NOMO-1 treated with DMSO at 0.1 percent for 48 hours (cell line): ENCODE data around the gene RAN.
A peak's percentile ranks its signal among the peaks of the same experiment; 100 is the strongest.
"Not testable (repeated sequence)": the region's sequence is repeated elsewhere in the genome, so short reads cannot be mapped to it uniquely, and the experiment has no call there.

Experiments
- DNase-seq: peaks from one replicate; lab custom pipeline; 2025; ENCODE audit not compliant: unreplicated experiment; lab: John Stamatoyannopoulos, UW

The RAN gene

DNA sequence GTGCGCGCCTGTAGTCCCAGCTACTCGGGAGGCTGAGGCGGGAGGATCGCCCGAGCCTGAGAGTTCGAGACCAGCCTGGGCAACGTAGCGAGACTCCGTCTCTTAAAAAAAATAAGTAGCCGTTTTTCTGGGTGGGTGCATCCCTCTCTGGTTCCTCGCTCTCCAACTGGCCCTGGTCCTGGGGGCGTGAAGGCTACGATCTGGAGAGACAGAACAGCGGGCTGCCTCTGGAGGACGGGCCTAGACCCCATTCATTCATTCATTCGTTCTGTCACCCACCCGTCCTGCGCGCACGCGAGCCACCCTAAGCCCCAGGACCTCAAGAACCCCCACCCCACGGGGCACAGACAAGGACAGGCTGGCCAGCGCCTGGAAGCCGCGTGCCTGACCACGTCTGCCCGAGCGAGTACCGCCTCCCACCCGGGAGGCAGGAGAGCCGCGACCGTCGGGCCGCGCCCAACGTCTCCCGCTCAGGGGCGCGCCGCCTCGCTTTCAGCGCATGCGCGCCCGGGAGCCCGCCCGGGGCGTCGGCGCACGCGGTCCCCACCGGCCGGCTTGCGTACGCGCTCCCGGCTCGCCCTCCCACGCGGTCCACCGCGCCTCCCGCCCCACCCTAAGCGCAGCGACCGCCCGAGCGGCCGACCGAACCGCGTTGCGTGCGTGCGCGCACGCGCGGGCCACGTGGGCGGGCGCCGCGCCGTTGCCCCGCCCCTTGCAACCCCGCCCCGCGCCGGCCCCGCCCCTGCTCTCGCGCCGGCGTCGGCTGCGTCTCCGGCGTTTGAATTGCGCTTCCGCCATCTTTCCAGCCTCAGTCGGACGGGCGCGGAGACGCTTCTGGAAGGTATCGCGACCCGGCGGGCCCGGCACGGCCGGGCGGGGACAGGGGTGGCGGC lies at the start of gene RAN:
Gene RAN, plus strand, starts transcription at position 781 of the 893 bp plus-strand sequence. CDS start 528 bp downstream, outside the sequence.
- peak; percentile 84 for DNase-seq

DNA sequence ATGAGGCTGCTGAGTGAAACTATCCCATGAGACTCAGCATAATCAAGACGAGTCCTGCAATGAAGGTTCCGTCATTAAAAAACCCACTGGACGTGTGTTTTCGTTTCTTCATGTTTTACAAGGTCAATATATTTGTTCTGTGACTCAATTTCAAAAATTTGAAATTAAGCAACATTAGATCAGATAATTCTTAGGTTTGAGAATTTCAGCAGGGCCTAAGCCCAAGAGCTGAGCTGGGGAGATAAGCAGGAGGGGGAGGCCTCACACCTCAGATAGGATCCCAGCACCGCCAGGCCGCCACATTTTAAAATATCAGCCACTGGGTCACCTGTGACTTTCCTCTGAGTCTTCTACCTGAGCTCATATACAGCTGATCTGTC lies 46.1 kb upstream of the RAN start:
- no peak for DNase-seq

DNA sequence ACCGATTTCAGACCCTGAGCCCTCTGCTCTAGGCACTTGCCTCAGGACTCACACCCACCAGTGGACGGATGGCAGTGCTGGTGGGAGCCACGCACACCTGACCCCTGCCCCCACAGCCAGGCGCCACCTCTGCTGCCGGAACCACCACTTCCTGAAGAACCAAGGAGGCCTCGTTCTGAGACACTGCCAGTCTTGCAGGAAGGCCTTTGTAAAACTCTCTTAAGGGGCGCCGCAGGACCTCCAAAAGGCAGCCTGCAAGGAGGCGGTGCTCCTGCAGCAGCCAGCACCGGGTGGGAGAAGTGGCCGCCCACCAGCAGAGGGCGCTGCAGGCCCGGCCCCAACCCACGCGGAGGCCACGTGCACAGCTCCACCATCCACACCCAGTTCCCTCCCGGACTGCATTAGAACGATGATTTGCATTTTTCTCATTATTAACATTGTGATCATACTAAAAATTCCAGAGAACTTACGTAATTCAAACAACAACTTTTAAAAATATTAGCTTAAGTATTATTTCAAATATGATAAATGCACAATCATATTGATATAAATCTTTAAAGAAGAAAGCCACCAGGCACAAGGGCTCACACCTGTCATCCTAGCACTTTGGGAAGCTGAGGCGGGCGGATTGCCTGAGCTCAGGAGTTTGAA lies 45.6 kb upstream of the RAN start:
- peak; percentile 5 for DNase-seq

DNA sequence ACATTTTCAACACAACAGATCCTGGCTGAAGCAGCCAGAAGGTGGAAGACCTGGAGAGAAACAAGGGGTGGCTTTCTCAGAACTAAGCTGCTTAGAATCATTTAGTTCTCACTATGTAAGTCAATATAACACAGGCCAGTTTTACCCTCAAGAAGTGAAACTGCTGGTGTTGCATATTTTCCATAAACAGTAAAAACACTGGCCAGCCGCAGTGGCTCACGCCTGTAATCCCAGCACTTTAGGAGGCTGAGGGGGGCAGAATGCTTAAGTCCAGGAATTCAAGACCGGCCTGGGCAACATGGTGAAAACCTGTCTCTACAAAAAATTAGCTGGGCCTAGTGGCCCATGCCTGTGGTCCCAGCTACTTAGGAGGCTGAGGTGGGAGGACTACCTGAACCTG lies 44.4 kb upstream of the RAN start:
- no peak for DNase-seq

DNA sequence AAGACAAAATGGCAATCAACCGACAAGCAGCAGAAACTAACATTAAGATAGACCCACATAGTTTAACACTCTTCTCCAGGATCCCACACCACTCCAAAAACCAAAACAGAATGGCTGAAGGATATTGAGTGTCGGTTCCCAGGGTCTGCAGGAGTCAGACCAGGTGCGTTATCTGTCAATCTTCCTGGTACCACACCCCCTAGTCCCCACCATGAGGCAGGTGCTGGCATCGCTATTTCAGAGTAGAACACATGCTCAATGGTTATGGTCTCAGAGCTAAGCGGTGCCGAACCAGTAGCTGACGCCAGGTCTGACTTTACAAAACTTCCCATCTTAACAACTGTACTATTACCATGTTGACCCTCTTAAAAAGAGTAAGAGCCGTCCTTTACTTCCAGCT lies 43.0 kb upstream of the RAN start:
- no peak for DNase-seq

DNA sequence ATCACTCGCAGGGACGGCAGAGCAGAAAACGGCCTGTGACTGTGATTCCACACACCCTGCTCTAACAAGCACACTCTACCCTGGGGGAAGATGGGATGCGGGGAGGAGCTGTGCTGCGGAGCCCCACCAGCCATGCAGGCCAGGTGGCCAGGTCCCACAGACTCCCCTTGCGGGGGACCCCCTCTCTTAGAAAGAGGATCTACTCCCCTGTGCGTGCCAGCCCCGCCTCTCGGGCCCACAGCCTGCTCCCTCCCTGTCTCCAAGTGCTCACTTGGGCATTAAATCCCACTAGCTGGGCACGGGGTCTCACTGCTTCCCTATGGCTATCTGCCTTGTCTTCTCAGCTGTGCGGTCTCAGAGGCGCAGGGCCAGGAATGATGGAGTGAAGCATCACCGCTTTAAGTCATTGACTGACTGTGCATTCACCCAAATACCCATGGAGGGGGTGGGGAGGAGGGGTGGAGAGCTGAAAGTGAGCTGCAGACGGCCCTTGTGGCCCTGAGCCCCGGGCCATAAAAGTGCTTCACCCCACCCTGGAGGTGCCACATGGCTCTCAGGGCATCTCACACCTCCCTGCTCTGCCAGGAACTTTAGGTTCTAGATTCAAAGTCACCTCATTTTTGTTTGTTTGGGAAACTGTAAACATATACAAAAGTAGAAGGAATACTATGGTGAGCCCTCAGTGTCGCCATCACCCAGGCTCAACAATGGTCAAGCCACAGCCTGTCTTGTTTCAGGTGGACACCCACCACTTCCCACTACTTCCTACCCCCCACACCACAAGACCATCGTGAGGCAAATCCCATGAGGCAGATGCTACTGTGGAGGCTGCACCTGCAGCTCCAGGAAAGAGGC lies 42.2 kb upstream of the RAN start:
- DNase-seq = no peak

DNA sequence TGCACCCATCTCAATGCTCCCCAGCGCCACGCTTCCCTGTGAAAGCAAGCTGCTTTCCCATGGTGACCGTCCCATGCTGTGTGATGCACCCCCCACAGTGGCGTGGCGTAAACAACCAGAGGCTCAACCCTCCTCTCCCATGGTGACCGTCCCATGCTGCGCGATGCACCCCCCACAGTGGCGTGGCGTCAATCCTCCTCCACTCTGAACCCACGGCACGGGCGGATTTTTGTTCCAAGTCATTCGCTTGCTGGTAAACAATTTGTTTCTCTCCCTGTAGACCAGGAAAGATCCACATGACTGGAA lies 41.7 kb upstream of the RAN start:
- no peak for DNase-seq

DNA sequence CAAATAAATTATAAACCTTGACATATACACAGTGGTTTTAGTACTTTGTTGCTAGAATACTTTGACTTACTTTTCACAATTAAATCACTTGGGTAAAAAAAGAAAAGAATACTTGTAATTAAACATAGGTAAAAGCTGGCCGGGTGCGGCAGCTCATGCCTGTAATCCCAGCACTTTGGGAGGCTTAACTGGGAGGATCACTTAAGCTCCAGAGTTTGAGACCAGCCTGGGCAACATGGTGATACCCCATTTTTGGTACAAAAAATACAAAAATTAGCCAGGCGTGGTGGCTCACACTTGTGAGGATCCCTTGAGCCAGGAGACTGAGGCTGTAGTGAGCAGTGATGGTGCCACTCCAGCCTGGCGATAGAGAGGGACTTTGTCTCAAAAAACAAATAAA lies 40.6 kb upstream of the RAN start:
- DNase-seq = no peak

DNA sequence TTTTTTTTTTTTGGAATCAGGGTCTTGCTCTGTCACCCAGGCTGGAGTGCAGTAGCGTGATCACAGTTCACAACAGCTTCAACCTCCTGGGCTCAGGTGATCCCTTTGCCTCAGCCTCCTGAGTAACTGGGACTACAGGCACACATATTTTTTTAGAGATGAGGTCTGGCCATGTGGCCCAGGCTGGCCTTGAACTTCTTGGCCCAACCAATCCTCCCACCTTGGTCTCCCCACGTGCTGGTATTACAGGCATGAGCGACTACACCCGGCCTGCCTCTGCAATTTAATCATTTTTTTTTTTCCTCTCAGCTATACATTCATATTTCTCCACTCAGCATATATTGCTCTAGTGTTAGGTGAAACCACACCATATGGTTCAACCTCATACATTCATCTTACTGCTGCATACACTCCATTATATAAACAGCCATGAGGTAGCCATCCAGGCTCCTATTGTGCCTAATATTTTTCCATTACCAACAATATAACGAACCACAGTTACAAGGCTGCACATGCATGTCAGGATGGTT lies 39.9 kb upstream of the RAN start:
- DNase-seq = no peak

DNA sequence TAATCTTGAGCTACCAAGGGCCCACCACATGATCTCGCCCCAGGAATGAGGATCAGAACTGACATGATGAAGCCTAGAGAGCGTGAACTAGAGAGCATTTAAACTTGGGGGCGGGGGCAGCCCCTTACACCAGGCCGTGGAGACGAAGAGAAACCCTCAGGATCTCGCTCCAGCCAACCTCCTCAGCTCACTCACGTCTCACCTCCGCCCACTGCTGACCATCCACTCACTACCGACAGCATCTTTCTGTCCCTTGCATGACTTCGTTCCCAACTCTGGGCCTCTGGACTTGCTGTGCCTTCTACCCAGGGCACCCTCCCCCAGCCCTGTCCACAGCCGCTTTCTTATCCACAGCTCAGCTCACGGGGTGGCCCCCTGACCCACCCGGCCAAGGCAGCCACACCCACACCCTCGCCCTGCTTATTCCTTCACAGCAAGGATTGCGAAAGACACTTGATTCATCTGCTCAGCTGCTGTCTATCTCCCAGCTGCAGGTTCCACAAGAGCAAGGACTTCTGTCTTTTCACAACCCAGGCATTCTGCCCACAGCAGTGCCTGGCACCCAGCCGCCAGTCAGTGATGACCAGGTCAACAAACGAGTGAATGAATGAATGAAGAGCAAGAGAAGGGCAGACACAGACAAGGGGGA lies 39.2 kb upstream of the RAN start:
- peak; percentile 71 for DNase-seq

DNA sequence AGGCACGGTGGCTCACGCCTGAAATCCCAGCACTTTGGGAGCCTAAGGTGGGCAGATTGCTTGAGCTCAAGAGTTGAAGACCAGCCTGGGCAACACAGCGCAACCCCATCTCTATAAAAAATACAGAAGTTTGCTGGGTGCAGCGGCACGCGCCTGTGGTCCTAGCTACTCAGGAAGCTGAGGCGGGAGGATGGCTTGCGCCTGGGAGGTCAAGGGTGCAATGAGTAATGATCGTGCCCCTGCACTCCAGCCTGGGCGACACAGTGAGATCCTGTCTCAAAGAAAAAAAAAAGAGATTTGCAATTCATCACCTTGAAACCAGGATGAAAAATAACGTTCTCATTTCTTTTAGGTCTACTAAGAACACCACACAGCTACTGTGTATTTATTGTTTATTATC lies 36.9 kb upstream of the RAN start:
- peak; percentile 7 for DNase-seq

DNA sequence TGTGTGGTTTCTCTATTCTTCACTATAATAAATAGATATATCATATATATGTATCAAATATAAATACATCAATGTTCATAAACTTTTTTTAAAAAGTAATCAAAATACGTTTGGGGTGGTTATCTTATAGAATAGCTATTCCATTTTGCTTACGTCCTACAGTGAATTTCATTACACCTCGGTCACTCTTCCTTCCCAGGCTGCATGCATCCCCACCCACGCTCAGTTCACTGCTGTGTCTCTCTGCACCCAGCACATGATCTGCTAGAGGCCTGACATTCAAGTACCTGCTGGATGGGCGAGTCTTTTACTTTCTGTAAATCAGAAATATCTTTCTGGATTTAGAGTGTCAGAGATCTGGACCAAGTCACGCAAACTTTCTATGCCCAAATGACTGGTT lies 36.4 kb upstream of the RAN start:
- DNase-seq = no peak

DNA sequence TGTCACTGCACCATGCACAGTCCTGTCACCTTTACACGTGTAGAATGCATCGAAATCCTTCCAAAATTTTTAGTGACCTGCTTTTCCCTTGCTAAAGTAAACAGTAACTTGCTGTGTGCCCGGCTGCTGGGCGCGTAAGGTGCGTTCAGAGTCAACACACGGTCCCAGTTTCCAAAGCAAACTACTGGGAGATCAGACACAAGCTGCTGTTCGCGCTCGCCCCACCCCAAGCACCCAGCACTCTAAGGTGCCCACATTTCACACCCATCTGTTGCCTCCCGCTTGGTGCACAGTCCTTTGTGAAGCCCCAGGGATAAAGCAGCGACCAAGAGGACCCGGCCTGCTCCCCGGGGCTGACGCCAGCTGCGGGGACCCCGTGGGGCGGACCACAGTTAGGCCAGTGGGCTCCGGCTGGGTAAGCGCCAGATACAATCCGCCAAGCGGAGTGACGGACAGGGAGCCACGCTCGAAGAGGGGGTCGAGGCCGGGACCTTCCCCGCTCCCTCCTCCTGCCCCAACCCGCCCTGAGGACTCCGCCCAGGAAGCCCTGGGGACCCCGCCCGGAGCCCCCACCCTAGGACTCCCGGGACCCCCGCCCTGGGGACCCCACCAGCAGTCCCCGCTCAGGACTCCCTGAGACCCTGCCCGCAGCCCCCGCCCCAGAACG lies 33.4 kb upstream of the RAN start:
- DNase-seq = no peak

DNA sequence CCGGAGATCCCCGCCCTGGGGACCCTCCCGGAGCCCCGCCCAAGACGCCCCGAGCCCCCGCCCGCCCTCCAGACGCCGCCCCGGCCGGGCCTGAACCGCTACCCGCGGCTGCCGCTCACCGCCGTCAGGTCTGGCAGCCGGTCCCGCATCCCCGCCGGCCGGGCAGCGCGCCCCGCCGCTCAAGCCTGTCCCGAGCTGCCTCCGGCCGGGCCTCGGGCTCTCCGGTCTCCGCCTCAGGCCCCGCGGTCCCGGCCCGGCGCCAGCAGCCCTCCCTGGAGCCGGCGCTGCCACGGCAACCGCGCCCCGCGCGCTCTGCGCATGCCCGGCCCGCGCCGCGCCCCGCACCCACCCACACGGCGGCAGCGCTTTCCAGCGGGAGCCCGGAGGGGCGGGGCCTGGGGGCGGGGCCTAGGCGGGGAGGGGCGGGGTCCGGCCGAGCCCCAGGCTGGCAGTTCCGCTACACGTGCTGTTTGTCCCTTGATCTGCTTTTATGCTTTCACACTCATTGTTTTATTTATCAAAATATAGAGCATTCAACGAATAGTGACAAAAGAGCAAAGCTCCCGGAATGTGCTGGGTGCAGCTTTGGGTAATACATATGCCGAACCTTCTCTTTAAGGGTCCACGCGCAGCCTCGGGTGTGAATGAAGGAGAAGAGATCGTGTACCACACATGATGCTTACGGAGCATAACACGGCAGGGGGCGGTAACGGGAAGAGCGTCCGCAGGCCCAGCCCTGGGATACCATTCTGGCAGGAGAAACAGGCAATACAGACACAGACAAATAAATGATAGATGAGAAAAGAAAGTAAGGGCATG lies 32.7 kb upstream of the RAN start, which contains the start of gene STX2:
Gene STX2, minus strand, starts transcription at position 300 of the 819 bp plus-strand sequence. Its CDS starts 151 bp downstream, at position 149.
- peak; percentile 73 for DNase-seq

DNA sequence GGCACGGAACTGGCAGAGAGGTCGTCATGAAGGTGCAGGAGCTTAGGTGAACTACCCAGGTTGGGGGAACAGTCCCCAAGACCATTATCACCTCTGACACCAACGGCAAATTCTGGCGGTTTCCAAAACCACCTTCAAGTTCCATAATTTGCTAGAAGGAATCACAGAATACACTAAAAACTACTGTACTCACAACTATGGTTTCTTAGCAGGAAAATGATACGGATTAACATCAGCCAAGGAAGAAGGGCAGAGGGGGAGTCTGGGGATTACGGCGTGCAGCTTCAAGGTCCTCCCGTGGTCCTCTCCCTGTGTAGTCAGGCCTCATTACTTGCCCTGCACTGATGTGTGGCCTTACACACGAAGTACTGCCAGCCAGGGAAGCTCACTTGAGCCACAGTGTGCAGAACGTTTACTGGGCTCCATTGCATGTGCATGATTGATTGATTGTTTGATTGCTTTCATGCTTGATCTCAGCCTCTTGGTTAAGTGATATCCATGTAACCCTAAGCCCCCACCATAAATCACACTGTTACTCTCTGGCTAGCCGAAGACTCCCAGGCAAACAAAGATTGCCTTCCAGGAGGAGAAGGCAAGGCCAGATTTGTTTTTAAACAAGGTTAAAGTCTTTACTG lies 32.0 kb upstream of the RAN start:
- no peak for DNase-seq

DNA sequence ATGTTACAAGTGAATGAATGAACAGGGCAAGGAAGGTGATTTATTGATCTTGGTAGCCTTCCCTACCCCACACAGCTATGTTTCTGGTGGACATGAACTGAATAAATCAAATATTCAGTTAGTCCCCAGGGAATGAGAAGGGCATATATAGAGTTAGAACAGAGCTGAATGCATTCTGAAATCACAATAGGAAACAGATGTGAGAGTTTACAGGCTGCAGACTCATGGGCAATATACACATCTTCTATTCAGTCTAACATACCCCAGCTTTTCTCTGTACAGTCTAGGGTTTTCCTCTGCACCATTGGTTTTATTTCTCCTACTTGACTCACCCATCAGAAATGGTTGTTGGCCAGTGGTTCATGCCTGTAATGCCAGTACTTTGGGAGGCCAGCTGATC lies 25.5 kb upstream of the RAN start:
- DNase-seq = no peak

DNA sequence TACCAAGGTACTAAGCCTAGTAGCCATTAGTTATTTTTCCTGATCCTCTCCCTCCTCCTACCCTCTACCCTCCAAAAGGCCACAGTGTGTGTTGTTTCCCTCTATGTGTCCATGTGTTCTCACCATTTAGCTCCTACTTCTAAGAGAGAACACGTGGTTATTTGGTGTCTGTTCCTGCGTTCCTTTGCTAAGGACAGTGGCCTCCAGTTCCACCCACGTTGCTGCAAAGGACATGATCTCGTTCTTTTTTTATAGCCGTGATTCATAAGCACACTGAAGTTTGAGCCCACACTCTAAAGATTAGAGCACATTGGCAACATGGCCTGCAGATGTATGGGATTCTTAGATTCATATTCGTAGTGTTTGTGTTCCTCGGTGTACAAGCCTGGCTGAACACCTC lies 24.8 kb upstream of the RAN start:
- DNase-seq = no peak

DNA sequence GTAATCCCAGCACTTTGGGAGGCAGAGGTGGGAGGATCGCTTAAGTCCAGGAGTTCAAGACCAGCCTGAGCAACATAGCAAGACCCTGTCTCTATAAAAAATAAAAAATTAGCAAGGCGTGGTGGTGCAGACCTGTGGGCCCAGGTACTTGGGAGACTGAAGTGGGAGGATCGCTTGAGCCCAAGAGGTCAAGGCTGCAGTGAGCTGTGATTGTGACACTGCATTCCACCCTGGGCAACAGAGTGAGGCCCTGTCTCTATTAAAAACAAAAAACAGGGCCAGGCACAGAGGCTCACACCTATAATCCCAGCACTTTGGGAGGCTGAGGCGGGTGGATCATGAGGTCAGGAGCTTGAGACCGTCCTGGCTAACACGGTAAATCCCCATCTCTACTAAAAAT lies 23.8 kb upstream of the RAN start:
- not testable (repeated sequence) for DNase-seq

DNA sequence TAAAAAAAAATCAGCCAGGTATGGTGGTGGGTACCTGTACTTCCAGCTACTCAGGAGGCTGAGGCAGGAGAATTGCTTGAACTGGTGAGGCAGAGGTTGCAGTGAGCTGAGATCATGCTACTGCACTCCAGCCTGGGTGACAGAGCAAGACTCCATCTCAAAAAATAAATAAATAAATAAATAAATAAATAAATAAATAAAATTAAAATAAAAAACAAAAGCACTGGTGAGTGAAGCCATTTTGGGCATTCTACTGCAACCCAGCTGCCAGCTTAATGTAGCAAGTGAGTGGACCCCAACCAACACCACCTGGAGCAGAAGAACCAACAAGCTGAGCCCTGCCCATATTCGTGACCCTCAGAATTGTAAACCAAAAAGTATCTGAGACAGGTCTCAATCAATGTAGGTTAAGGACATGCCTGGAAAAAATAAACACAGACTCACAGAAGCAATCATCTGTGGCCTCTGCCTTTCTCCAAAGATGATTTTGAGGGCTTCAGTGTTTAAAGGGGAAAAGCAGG lies 23.0 kb upstream of the RAN start:
- not testable (repeated sequence) for DNase-seq
